ENCODE measurements around the gene NELL1. TPM values are rescaled to one million over a fixed set of nuclear protein-coding genes. Genes with fewer than 3 reads are reported as not detected.
"Not testable (repeated sequence)": the region's sequence is repeated elsewhere in the genome, so short reads cannot be mapped to it uniquely, and the experiment has no call there.

NELL1 gene
- total RNA-seq, 3 donors from 2014 or later (not counting 1 experiment from before 2014, with no cell fraction given) = not detected

DNA sequence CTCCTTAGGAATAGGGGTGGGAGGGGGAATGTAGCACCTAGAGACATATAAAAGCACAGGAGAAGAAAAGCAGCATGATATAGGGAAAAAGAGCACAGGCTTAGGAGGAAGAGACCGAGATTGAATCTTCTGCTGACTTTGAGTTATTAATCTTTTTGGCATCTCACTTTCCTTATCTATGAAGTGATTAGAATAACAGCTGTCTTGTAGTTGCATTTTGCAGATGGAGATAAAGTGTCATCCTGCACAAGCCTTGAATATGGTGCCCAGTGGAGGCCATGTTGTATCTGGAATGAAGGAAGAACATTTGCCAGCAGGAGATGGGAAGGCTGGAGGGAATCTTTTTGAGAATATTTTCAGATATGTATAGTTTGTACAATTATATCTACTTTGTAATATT is 594.7 kb downstream of the NELL1 start:
- Histone ChIP-seq H3K9me3 (ENCODE audit: control insufficient read depth, insufficient read depth, low read length) (no peaks in the 10 kb centered on the region), H3K4me1 (ENCODE audit: control insufficient read depth, insufficient read depth, low read length) (no peaks in the 10 kb centered on the region), H3K36me3 (ENCODE audit: control insufficient read depth, insufficient read depth, low read length) (no peaks in the 10 kb centered on the region), H3K4me3 (ENCODE audit: low read length) (no peak overlapping the region), H3K27ac (ENCODE audit: low read length) (no peak overlapping the region), H3K27me3 (ENCODE audit: control insufficient read depth, insufficient read depth, low read length) (no peaks in the 10 kb centered on the region)
- intact Hi-C loops (cut with micrococcal nuclease) = no loop called here
- H3K27me3 Mint-ChIP-seq (ENCODE audit: low read depth in 2 of 2) = no peaks in the 10 kb centered on the region
- TF ChIP-seq CTCF (IDR thresholded peaks at IDR 0.05) = no peak
- H3K9me3 Mint-ChIP-seq = peaks cover 26 to 34% of the 10 kb centered on the region in 2 donors
- no peak for DNase-seq
- no peak overlapping the region for H3K27ac Mint-ChIP-seq
- WGBS (ENCODE audit: insufficient coverage) = 57% methylated on average over 1 of the region's 1 CpG
- peaks cover 8% of the 10 kb centered on the region for H3K36me3 Mint-ChIP-seq
- no peak overlapping the region for H3K4me3 Mint-ChIP-seq
- no peak for ATAC-seq
- no peaks in the 10 kb centered on the region for H3K4me1 Mint-ChIP-seq

DNA sequence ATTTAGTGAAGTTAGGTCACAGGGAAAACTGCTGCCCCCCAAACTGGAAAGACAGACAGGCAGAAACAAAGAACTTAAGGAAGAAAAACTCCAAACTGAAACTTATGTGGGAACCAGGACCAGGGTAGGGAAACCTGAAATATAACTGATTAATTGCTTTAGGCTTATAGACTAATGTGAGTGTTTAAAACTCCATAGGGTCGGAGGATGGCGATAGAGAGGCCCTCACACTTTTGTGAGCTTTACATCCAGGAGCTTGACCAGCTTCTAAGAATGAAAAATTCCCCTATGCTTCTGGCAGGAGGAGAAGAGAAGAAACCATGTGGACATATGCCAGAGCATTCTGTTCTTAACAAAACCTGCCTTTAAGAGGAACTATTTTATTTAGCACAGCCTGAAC is 598.6 kb downstream of the NELL1 start:
- no peak for TF ChIP-seq CTCF (IDR thresholded peaks at IDR 0.05)
- no peaks in the 10 kb centered on the region for H3K27me3 Mint-ChIP-seq (ENCODE audit: low read depth in 2 of 2)

GRCh38 chr11:21272139-21272538 is 602.8 kb downstream of the NELL1 start:
- H3K4me1 ChIP-seq (ENCODE audit: control insufficient read depth, insufficient read depth, low read length); H3K4me3 Mint-ChIP-seq; H3K4me1 Mint-ChIP-seq; H3K27me3 Mint-ChIP-seq (ENCODE audit: low read depth in 2 of 2); intact Hi-C loops (cut with micrococcal nuclease); DNase-seq; H3K36me3 ChIP-seq (ENCODE audit: control insufficient read depth, insufficient read depth, low read length); H3K4me3 ChIP-seq (ENCODE audit: low read length); ATAC-seq; H3K9me3 ChIP-seq (ENCODE audit: control insufficient read depth, insufficient read depth, low read length); H3K27me3 ChIP-seq (ENCODE audit: control insufficient read depth, insufficient read depth, low read length); H3K36me3 Mint-ChIP-seq; H3K27ac Mint-ChIP-seq; H3K27ac ChIP-seq (ENCODE audit: low read length): not testable (repeated sequence)
- 91% methylated on average over 6 of the region's 6 CpGs for WGBS (ENCODE audit: insufficient coverage)
- peaks cover 15 to 36% of the 10 kb centered on the region in 2 donors for H3K9me3 Mint-ChIP-seq

More for the DNA sequence above, 598.6 kb downstream of the NELL1 start:
- no peaks in the 10 kb centered on the region for H3K4me1 ChIP-seq (ENCODE audit: control insufficient read depth, insufficient read depth, low read length)
- DNase-seq (no peak), ATAC-seq (no peak)
- Mint-ChIP-seq H3K9me3 (peaks cover 25 to 40% of the 10 kb centered on the region in 2 donors), H3K27ac (no peak overlapping the region), H3K36me3 (peaks cover 8% of the 10 kb centered on the region), H3K4me1 (no peaks in the 10 kb centered on the region), H3K4me3 (no peak overlapping the region)
- H3K27ac ChIP-seq (ENCODE audit: low read length) = no peak overlapping the region
- no peaks in the 10 kb centered on the region for H3K36me3 ChIP-seq (ENCODE audit: control insufficient read depth, insufficient read depth, low read length)
- no peaks in the 10 kb centered on the region for H3K9me3 ChIP-seq (ENCODE audit: control insufficient read depth, insufficient read depth, low read length)
- intact Hi-C loops (cut with micrococcal nuclease) = no loop called here
- 64% methylated on average over 2 of the region's 2 CpGs for WGBS (ENCODE audit: insufficient coverage)
- H3K27me3 ChIP-seq (ENCODE audit: control insufficient read depth, insufficient read depth, low read length) = no peaks in the 10 kb centered on the region
- H3K4me3 ChIP-seq (ENCODE audit: low read length) = no peak overlapping the region

- H3K9me3 Mint-ChIP-seq = peaks cover 9 to 21% of the 10 kb centered on the region in 2 donors
- WGBS (ENCODE audit: insufficient coverage) = no CpG with 5 or more reads among the region's 1 CpG
- no peaks in the 10 kb centered on the region for H3K36me3 Mint-ChIP-seq
- Histone ChIP-seq H3K4me3 (ENCODE audit: low read length) (no peak overlapping the region), H3K36me3 (ENCODE audit: control insufficient read depth, insufficient read depth, low read length) (no peaks in the 10 kb centered on the region), H3K27ac (ENCODE audit: low read length) (no peak overlapping the region), H3K27me3 (ENCODE audit: control insufficient read depth, insufficient read depth, low read length) (no peaks in the 10 kb centered on the region), H3K4me1 (ENCODE audit: control insufficient read depth, insufficient read depth, low read length) (no peaks in the 10 kb centered on the region), H3K9me3 (ENCODE audit: control insufficient read depth, insufficient read depth, low read length) (no peaks in the 10 kb centered on the region)
- no peak overlapping the region for H3K27ac Mint-ChIP-seq
- ATAC-seq (no peak), DNase-seq (no peak)
- no peaks in the 10 kb centered on the region for H3K27me3 Mint-ChIP-seq (ENCODE audit: low read depth in 2 of 2)
- intact Hi-C loops (cut with micrococcal nuclease) = no loop called here
- H3K4me1 Mint-ChIP-seq = no peaks in the 10 kb centered on the region
- no peak overlapping the region for H3K4me3 Mint-ChIP-seq
- no peak for TF ChIP-seq CTCF (IDR thresholded peaks at IDR 0.05)
Observed at GRCh38 chr11:21278840-21279239, 609.5 kb downstream of the NELL1 start.

Measured in natural killer cell (primary cell).